Right forelimb (tissue), 1 donor: Measurements from ENCODE around the gene FRAT1.
A peak's percentile ranks its signal among the peaks of the same experiment; 100 is the strongest.

ENCODE experiments used
- DNase-seq: peaks from one replicate; pipeline ENCODE4 v3.0.0-alpha.2; 2018

FRAT1 gene

DNA sequence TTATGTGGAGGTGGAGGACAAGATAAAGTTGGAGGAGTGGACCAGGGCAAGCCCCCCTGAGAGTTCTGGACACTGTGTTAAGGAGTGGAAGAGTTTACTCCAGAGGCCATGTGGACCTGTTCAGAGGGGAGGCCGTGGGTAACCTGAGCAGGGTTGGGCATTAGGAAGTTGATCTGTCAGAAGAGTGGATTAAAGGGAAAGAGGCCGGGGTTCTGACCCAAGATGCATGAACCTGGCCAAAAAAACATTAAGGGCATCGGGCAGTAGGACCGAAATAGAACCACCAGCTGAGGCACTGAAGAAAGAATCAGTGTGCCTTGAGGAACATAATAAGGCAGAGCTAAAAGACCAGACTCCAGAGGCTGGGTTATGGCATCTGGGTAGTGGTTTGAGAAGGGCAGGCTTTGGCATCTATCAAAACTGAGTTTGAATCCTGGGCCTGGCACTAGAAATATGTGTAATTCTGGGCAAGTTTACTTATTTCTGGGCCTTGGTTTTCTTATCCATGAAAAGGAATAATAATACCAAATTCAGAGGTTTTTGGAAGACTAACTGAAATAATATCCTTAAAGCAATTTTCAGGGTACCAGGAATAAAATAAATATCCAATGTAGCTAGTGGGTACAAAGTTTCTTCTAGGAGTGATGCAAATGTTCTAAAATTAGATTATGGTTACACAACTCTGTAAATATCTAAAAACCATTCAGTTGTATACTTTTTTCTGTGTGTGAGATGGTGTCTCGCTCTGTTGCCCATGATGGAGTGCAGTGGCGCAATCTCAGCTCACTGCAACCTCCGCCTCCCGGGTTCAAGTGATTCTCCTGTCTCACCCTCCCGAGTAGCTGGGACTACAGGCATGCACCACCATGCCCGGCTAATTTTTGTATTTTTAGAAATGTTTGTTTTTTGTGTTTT, 10.9 kb upstream of the FRAT1 start:
- DNase-seq: no peak

GRCh38 chr10:97311111-97311626, 7.9 kb upstream of the FRAT1 start:
- DNase-seq: no peak

DNA sequence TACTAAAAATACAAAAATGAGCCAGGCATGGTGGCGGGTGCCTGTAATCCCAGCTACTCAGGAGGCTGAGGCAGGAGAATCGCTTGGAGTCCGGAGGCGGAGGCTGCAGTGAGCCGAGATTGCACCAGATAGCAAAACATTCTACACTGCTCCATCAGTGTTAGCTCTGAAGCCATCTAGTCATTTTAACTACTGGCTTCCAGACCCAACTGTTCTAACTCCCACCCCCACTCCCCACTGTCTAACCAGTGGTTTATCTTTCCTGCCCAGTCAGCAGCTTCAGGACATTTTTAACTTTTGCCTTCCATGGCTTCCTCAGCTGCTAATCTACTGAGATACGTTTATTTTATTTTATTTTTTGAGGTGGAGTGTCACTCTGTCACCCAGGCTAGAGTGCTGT, 6.2 kb upstream of the FRAT1 start:
- DNase-seq: no peak

- no peak for DNase-seq
Measured at GRCh38 chr10:97314671-97315070, 4.4 kb upstream of the FRAT1 start.

DNA sequence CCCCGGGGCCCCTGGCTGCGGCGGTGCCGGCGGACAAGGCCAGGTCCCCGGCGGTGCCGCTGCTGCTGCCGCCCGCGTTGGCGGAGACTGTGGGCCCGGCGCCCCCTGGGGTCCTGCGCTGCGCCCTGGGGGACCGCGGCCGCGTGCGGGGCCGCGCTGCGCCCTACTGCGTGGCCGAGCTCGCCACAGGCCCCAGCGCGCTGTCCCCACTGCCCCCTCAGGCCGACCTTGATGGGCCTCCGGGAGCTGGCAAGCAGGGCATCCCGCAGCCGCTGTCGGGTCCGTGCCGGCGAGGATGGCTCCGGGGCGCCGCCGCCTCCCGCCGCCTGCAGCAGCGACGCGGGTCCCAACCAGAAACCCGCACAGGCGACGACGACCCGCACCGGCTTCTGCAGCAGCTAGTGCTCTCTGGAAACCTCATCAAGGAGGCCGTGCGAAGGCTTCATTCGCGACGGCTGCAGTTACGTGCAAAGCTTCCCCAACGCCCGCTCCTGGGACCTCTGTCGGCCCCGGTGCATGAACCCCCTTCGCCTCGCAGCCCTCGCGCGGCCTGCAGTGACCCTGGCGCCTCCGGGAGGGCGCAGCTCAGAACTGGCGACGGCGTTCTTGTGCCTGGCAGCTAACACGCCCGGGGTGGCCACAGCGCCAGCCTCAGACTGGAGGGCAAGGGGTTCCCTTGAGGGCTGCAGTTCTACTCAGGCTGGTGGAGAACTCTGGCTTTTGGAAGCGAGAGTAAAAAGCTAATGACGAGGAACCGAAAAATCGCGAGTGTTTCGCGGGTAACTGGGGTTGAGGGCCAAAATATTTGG, 804 bp downstream of the FRAT1 start:
- DNase-seq: peak; percentile 63

DNA sequence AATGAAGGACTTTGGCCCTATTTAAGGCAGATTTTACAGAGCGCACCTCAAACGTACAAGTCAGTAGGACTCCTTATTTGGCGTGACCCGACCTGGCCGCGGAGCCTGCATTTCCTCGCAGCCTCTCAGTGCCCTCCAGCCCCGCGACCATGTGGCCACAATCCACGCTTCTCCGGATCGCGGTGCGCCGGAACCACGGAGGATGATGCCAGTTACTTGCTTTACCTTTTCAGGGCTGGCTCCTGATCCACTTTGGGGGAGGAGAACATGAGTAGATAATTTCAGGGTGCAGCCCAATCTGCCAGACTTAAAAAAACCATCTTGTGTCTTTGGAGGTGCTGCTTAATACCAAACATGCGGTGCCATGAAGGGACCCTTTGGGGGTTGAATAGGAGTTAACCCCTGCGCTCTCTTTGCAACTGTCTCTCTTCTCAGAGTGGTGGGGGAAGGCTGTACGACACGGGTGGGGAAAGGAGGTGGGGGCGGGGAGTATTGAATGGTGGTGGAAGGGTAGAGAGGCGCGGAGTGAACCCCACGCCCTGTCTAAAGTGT, 1.5 kb downstream of the FRAT1 start:
- DNase-seq: peak; percentile 50

- DNase-seq: peak; percentile 48
Measured at GRCh38 chr10:97321032-97321803, 2.1 kb downstream of the FRAT1 start.

DNA sequence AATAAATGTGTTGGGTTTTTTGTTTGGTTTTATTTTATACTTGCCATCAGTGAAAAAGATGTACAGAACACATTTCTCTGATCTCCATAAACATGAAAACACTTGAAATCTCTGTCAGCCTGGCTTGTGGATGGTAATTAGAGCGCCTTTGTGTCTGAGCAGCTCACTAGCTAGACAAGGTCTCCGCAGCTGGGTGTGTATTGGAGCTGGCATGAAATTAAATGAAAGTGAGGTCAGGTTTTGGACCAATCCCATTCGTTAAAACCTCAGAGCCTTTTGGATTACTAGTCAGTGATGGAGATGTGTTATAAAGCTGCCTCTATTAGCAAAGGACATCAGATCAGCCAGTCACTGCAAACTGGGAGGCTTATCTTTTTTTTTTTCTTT, 2.7 kb downstream of the FRAT1 start:
- DNase-seq: no peak

DNA sequence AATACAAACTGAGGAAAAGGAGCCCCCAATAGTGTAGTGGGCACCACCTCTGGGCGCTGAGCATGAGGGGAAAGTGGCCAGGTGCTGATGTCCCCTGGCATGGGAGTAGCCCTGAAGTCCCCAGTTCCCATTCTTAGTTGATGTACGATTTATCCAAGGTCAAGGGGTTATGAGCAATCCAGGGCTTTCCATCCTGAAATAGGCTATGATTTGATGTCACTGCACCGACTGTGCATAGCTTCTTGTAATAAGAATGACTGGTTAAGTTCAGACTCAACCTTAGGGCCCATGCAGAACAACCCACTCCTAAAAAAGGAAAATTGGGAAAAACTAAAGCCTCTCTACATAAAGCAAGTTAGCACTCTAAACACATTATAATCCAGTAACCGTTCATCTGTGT, 4.4 kb downstream of the FRAT1 start:
- DNase-seq: no peak

- DNase-seq: no peak
Measured at GRCh38 chr10:97325754-97326153, 6.7 kb downstream of the FRAT1 start.

DNA sequence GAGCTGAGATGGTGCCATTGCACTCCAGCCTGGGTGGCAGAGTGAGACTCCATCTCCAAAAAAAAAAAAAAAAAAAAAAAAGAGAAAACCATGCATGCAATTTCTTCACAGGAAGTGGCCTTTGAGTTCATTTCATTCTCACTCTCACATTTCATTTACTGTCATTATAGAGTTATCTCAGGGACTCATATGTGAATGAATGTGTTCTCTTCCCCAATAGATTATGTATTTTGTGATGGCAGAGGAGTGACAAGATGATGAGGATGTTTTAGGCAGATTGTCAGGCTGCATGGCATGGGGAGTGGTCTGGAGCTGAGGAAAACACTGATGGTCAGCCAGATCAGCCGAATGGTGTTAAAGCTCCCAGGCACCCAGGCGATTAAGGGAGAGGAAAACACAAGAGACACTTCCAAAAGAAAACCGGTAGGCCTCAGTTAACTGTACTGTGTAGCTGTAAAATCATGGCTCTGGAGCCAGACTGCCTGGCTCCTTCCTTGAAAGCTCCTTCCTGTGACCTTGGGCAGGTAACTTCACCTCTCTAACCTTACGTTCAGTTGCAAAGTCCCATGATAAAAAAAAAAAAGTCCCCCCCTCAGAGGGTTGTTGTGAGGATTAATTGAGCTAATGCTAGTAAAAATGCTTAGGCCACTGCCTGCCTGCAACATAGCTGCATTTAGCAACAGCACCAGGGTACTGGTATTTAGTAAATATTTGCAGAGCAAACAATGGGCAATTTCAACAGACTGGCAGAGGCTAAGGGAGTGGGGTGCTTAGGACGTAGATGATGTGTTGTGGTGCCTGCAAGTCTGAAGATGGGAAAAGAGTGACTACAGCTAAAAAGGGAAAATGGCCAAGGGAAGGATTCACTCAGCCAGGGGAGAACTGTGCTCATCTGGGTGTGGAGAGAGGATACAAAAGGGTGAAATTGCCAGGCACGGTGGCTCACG, 8.6 kb downstream of the FRAT1 start:
- DNase-seq: no peak

- DNase-seq: no peak
Measured at GRCh38 chr10:97328646-97329453, 9.8 kb downstream of the FRAT1 start.

- no peak for DNase-seq
Measured at GRCh38 chr10:97329766-97330165, 10.7 kb downstream of the FRAT1 start.

- no peak for DNase-seq
Measured at GRCh38 chr10:97331153-97331703, 12.2 kb downstream of the FRAT1 start.

- peak; percentile 57 for DNase-seq
Measured at GRCh38 chr10:97332591-97333350, 13.7 kb downstream of the FRAT1 start.

GRCh38 chr10:97333351-97333600, 14.2 kb downstream of the FRAT1 start:
- no peak for DNase-seq

GRCh38 chr10:97333601-97334369, 14.7 kb downstream of the FRAT1 start:
- DNase-seq: peak; percentile 58

GRCh38 chr10:97334370-97335175, 15.5 kb downstream of the FRAT1 start, which contains the start of gene FRAT2:
Gene FRAT2 (minus strand): TSS chr10:97334729. CDS start chr10:97334572, 157 bp downstream.
- DNase-seq: peak; percentile 96
